Liver (tissue), 9 donors: Measurements from ENCODE around the gene KRTAP4-12. TPM values are rescaled to one million over a fixed set of nuclear protein-coding genes. Genes with fewer than 3 reads are reported as not detected.
"Not testable (repeated sequence)": the region's sequence is repeated elsewhere in the genome, so short reads cannot be mapped to it uniquely, and the experiment has no call there.

Source experiments
- DNase-seq: peaks from one replicate; pipeline ENCODE4 v3.0.0-alpha.2; 2017; ENCODE audit warnings: low spot score
- H3K27ac ChIP-seq, 2 donors: one replicate each; pipeline ENCODE4 v1.7.0; 2013; ENCODE audit warnings: inconsistent platforms in 2 of 2, low read length in 2 of 2, control low read depth in 1 of 2, low read depth in 1 of 2, mild to moderate bottlenecking in 1 of 2
- H3K27me3 ChIP-seq, 4 donors: one replicate each; pipeline versions ENCODE4 v1.6.1 to v1.7.0; 2013; ENCODE audit warnings: low read length in 3 of 4, inconsistent platforms in 1 of 4, mild to moderate bottlenecking in 1 of 4, moderate library complexity in 1 of 4; ENCODE audit not compliant: control insufficient read depth in 4 of 4, insufficient read depth in 4 of 4
- H3K36me3 ChIP-seq, 4 donors: one replicate each; pipeline versions ENCODE4 v1.6.1 to v1.7.0; 2013; ENCODE audit warnings: low read length in 3 of 4, mild to moderate bottlenecking in 3 of 4, low read depth in 1 of 4, moderate library complexity in 1 of 4; ENCODE audit not compliant: control insufficient read depth in 4 of 4, insufficient read depth in 3 of 4
- H3K4me1 ChIP-seq, 4 donors: one replicate each; pipeline versions ENCODE4 v1.6.1 to v1.7.0; 2013; ENCODE audit warnings: low read length in 3 of 4, mild to moderate bottlenecking in 3 of 4, moderate library complexity in 1 of 4; ENCODE audit not compliant: control insufficient read depth in 4 of 4, insufficient read depth in 4 of 4
- H3K4me3 ChIP-seq, 3 donors: one replicate each; pipeline versions ENCODE4 v1.6.1 to v1.7.0; 2013; ENCODE audit warnings: low read length in 3 of 3, control low read depth in 1 of 3, low read depth in 1 of 3, mild to moderate bottlenecking in 1 of 3
- H3K9ac ChIP-seq, 2 donors: one replicate each; pipeline ENCODE4 v1.7.0; 2013; ENCODE audit warnings: low read length in 2 of 2, mild to moderate bottlenecking in 2 of 2, moderate library complexity in 2 of 2, control low read depth in 1 of 2, low read depth in 1 of 2
- H3K9me3 ChIP-seq, 4 donors: one replicate each; pipeline versions ENCODE4 v1.6.1 to v1.7.0; 2013; ENCODE audit warnings: low read length in 3 of 4; ENCODE audit not compliant: control insufficient read depth in 4 of 4
- ATF3 ChIP-seq: IDR thresholded peaks from 2 replicates; pipeline ENCODE4 v1.6.1; 2016; ENCODE audit warnings: antibody characterized with exemption
- CTCF ChIP-seq: fragments of 150-350 bp; IDR thresholded peaks from 2 replicates; pipeline ENCODE4 v1.5.1; 2017; ENCODE audit warnings: improper control_type of control experiment, low read depth, low read length; ENCODE audit not compliant: missing input control
- EGR1 ChIP-seq, 2 donors: IDR thresholded peaks; 2 replicates each; pipeline ENCODE4 v1.6.1; 2016 to 2018; ENCODE audit warnings: antibody characterized with exemption in 2 of 2, low read depth in 2 of 2
- FOXA1 ChIP-seq: IDR thresholded peaks from 2 replicates; pipeline ENCODE4 v1.6.1; 2016; ENCODE audit warnings: antibody characterized with exemption
- FOXA2 ChIP-seq: IDR thresholded peaks from 2 replicates; pipeline ENCODE4 v1.6.1; 2016; ENCODE audit warnings: antibody characterized with exemption
- GABPA ChIP-seq, 2 donors: IDR thresholded peaks in 1 of 2; conservative IDR thresholded peaks in 1 of 2; 2 replicates each; pipeline ENCODE4 v1.6.1; 2016; ENCODE audit warnings: antibody characterized with exemption in 2 of 2, mild to moderate bottlenecking in 1 of 2, moderate library complexity in 1 of 2
- HNF4A ChIP-seq, 2 donors: conservative IDR thresholded peaks; 2 replicates each; pipeline ENCODE4 v1.6.1; 2016; ENCODE audit warnings: antibody characterized with exemption in 2 of 2, mild to moderate bottlenecking in 2 of 2
- HNF4G ChIP-seq: IDR thresholded peaks from 2 replicates; pipeline ENCODE4 v1.6.1; 2016; ENCODE audit warnings: antibody characterized with exemption
- JUND ChIP-seq, 2 donors: IDR thresholded peaks; 2 replicates each; pipeline ENCODE4 v1.6.1; 2016; ENCODE audit warnings: antibody characterized with exemption in 2 of 2
- MAX ChIP-seq: IDR thresholded peaks from 2 replicates; pipeline ENCODE4 v1.6.1; 2016; ENCODE audit warnings: antibody characterized with exemption
- REST ChIP-seq: IDR thresholded peaks from 2 replicates; pipeline ENCODE4 v1.6.1; 2016; ENCODE audit warnings: antibody characterized with exemption, mild to moderate bottlenecking
- RXRA ChIP-seq, 2 donors: IDR thresholded peaks; 2 replicates each; pipeline ENCODE4 v1.6.1; 2017 to 2018; ENCODE audit warnings: antibody characterized with exemption in 2 of 2, mild to moderate bottlenecking in 1 of 2
- SP1 ChIP-seq: IDR thresholded peaks from 2 replicates; pipeline ENCODE4 v1.6.1; 2018; ENCODE audit warnings: antibody characterized with exemption, mild to moderate bottlenecking
- YY1 ChIP-seq: IDR thresholded peaks from 2 replicates; pipeline ENCODE4 v1.6.1; 2016; ENCODE audit warnings: antibody characterized with exemption, mild to moderate bottlenecking
- WGBS: extraction: QIAGEN DNeasy Blood & Tissue Kit; methylation state at CpG from one replicate; pipeline ENCODE4 v1.1.7; 2013; 5-methylcytosine and 5-hydroxymethylcytosine counted together
- polyA plus RNA-seq, 2 donors: library from polyadenylated mRNA; stranded (reverse) in 1 of 2; unstranded in 1 of 2; fragments of 200-250 nt in 1 of 2; fragments of >200 nt in 1 of 2; fragmentation: Nextera tagmentation in 1 of 2; extraction: Ambion mirVana in 1 of 2; gene quantifications; one replicate each; pipeline versions ENCODE4 v1.2.1 to v1.2.3, GENCODE V29; 2013 to 2015
- total RNA-seq, 2 donors: library from RNA; depleted of rRNA; stranded (reverse); fragments of >200 nt; gene quantifications; one replicate each; pipeline ENCODE4 v1.2.3, GENCODE V29; 2014
- donor health status: healthy.
- donor health status: healthy.
- donor health status: healthy.
- donor health status: healthy.
- donor health status: healthy.

The KRTAP4-12 gene
- total and polyA plus RNA-seq, 4 donors = not detected

GRCh38 chr17:41116297-41116696 is 7.7 kb downstream of the KRTAP4-12 start:
- Histone ChIP-seq H3K27ac (no peak overlapping the region), H3K9ac (no peak overlapping the region), H3K4me3 (no peak overlapping the region), H3K36me3 (no peaks in the 10 kb centered on the region), H3K4me1 (no peaks in the 10 kb centered on the region), H3K27me3 (peaks cover 0 to 4% (median 0%) of the 10 kb centered on the region in 4 donors), H3K9me3 (no peaks in the 10 kb centered on the region)
- DNase-seq = no peak
- 61% methylated on average over 5 of the region's 5 CpGs for WGBS
- no peak for TF ChIP-seq MAX
- TF ChIP-seq FOXA1 = no peak
- TF ChIP-seq HNF4A (conservative IDR thresholded peaks at IDR 0.05) = no peak
- TF ChIP-seq REST = no peak
- no peak for TF ChIP-seq GABPA (IDR thresholded peaks at IDR 0.05 in 1 of 2, conservative IDR thresholded peaks at IDR 0.05 in 1 of 2)
- TF ChIP-seq SP1 = no peak
- TF ChIP-seq CTCF = no peak
- no peak for TF ChIP-seq HNF4G
- TF ChIP-seq EGR1 (IDR thresholded peaks at IDR 0.05; ENCODE audit: low read depth in 2 of 2) = no peak
- TF ChIP-seq JUND (IDR thresholded peaks at IDR 0.05) = no peak

GRCh38 chr17:41111151-41111885 is 12.7 kb downstream of the KRTAP4-12 start:
- 70% methylated on average over 2 of the region's 2 CpGs for WGBS
- H3K4me3 ChIP-seq = no peak overlapping the region

GRCh38 chr17:41108728-41109386 is 15.1 kb downstream of the KRTAP4-12 start:
- H3K4me1 ChIP-seq, H3K36me3 ChIP-seq, H3K27me3 ChIP-seq, DNase-seq, H3K9ac ChIP-seq, H3K9me3 ChIP-seq, H3K4me3 ChIP-seq, H3K27ac ChIP-seq: not testable (repeated sequence)
- WGBS = 4% methylated on average over 1 of the region's 1 CpG

More at GRCh38 chr17:41111151-41111885, 12.7 kb downstream of the KRTAP4-12 start:
- no peak for TF ChIP-seq FOXA2
- no peak for TF ChIP-seq RXRA (IDR thresholded peaks at IDR 0.05)
- TF ChIP-seq YY1 = no peak
- TF ChIP-seq HNF4G = no peak
- no peak for TF ChIP-seq CTCF
- TF ChIP-seq SP1 = no peak
- no peak for TF ChIP-seq FOXA1
- TF ChIP-seq ATF3 = no peak
- Histone ChIP-seq H3K4me1 (no peaks in the 10 kb centered on the region), H3K36me3 (no peaks in the 10 kb centered on the region), H3K9me3 (no peaks in the 10 kb centered on the region), H3K27me3 (peaks cover 0 to 4% (median 0%) of the 10 kb centered on the region in 4 donors), H3K9ac (no peak overlapping the region), H3K27ac (no peak overlapping the region)
- no peak for DNase-seq
